Glutamatergic neuron (in vitro differentiated cells): ENCODE data around the gene IGFLR1. TPM values are rescaled to one million over a fixed set of nuclear protein-coding genes. Genes with fewer than 3 reads are reported as not detected.

Experiments
- DNase-seq: peaks from one replicate; pipeline ENCODE4 v3.0.0; 2022
- H3K27ac Mint-ChIP-seq: one replicate; pipeline ENCODE4 v1.8.0; 2020; ENCODE audit warnings: mild to moderate bottlenecking, mixed read lengths, inconsistent platforms; ENCODE audit not compliant: unreplicated experiment
- H3K27me3 Mint-ChIP-seq: one replicate; pipeline ENCODE4 v1.8.0; 2020; ENCODE audit warnings: mild to moderate bottlenecking, moderate library complexity, mixed read lengths, inconsistent platforms; ENCODE audit not compliant: unreplicated experiment
- H3K36me3 Mint-ChIP-seq: one replicate; pipeline ENCODE4 v1.8.0; 2020; ENCODE audit warnings: mild to moderate bottlenecking, mixed read lengths, inconsistent platforms; ENCODE audit not compliant: unreplicated experiment
- H3K4me1 Mint-ChIP-seq: one replicate; pipeline ENCODE4 v1.8.0; 2020; ENCODE audit warnings: mild to moderate bottlenecking, low read depth, mixed read lengths, inconsistent platforms; ENCODE audit not compliant: unreplicated experiment
- H3K4me3 Mint-ChIP-seq: one replicate; pipeline ENCODE4 v1.8.0; 2020; ENCODE audit warnings: mild to moderate bottlenecking, mixed read lengths, inconsistent platforms; ENCODE audit not compliant: unreplicated experiment
- H3K9me3 Mint-ChIP-seq: one replicate; pipeline ENCODE4 v1.8.0; 2020; ENCODE audit warnings: mild to moderate bottlenecking, moderate library complexity, mixed read lengths, inconsistent platforms; ENCODE audit not compliant: unreplicated experiment
- total RNA-seq: library from RNA; stranded (reverse); fragmentation: NEBNext Ultra II Directional; extraction: Animal tissue kit (Norgen Biotek cat#: 25700); gene quantifications from one replicate; pipeline ENCODE4 v1.2.1, GENCODE V29; 2021; ENCODE audit not compliant: unreplicated experiment
- TF ChIP-seq, protein P1 (sequence below): fragments of 200-600 bp; sonication (generic); IDR thresholded peaks from one replicate; pipeline ENCODE4 v1.5.0; 2021; ENCODE audit not compliant: partially characterized antibody, unreplicated experiment

The IGFLR1 gene
- total RNA-seq, 1 donor from 2014 or later = 4.7 TPM

DNA sequence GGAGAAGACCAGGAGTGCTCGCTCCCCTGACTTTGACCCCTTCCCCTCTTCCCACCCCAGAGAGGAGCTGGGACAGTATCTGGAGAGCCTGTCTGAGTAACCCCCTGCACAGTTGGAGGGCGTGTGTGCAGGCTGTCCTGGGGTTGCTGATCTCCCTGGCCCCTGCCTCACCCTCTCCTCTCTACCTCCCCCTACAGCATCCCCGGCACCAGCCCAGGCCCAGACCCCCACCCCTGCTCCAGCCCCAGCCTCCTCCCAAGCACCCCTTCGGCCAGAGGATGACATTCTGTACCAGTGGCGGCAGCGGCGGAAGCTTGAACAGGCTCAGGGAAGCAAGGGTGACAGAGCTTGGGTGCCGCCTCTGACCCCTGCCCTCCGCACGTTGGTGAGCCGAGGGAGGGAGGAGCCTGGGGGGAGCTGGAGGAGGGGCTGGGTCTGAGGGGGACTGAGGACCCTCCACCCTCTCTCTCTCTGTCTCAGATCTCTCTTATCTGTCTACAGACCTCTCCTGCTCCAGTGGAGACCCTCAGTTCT is 24.4 kb upstream of the IGFLR1 start:
- Mint-ChIP-seq H3K27me3 (peaks cover 10% of the 10 kb centered on the region), H3K9me3 (no peaks in the 10 kb centered on the region), H3K4me3 (no peak overlapping the region), H3K4me1 (peaks cover 1% of the 10 kb centered on the region), H3K36me3 (no peaks in the 10 kb centered on the region), H3K27ac (no peak overlapping the region)
- no peak for DNase-seq
- TF ChIP-seq, protein P1, sequence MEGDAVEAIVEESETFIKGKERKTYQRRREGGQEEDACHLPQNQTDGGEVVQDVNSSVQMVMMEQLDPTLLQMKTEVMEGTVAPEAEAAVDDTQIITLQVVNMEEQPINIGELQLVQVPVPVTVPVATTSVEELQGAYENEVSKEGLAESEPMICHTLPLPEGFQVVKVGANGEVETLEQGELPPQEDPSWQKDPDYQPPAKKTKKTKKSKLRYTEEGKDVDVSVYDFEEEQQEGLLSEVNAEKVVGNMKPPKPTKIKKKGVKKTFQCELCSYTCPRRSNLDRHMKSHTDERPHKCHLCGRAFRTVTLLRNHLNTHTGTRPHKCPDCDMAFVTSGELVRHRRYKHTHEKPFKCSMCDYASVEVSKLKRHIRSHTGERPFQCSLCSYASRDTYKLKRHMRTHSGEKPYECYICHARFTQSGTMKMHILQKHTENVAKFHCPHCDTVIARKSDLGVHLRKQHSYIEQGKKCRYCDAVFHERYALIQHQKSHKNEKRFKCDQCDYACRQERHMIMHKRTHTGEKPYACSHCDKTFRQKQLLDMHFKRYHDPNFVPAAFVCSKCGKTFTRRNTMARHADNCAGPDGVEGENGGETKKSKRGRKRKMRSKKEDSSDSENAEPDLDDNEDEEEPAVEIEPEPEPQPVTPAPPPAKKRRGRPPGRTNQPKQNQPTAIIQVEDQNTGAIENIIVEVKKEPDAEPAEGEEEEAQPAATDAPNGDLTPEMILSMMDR = no peak

DNA sequence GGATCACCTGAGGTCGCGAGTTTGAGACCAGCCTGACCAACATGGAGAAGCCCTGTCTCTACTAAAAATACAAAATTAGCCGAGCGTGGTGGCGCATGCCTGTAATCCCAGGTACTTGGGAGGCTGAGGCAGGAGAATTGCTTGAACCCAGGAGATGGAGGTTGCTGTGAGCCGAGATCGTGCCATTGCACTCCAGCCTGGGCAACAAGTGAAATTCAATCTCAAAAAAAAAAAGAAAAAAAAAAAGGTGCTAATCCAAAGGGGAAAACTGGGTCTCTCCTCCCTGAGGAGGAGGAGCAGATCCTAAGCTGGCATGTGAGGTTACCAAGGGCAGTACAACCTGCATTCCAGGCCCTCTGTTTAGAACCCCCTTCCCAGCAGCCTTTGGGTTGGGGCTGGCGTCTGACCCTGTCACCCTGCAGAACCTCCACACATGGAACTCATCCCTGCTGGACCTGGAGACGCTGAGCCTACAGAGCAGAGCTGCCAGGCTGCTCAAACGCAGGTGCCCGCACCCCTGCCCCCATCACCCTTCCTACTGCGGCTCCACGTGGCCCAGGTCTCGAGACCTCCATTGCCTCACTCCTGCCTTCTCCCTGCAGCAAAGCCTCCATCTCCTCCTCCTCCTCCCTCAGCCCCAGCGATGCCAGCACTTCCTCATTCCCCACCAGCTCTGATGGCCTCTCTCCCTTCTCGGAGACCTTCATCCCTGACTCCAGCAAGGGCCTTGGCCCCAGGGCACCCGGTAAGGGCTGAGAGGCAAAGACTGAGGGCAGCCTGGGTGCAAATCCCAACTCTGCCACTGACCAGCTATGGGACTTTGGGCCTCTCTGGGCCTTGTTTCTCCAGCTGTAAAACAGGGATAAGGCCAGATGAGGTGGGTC is 22.4 kb upstream of the IGFLR1 start:
- Mint-ChIP-seq H3K27ac (no peak overlapping the region), H3K4me3 (no peak overlapping the region)

DNA sequence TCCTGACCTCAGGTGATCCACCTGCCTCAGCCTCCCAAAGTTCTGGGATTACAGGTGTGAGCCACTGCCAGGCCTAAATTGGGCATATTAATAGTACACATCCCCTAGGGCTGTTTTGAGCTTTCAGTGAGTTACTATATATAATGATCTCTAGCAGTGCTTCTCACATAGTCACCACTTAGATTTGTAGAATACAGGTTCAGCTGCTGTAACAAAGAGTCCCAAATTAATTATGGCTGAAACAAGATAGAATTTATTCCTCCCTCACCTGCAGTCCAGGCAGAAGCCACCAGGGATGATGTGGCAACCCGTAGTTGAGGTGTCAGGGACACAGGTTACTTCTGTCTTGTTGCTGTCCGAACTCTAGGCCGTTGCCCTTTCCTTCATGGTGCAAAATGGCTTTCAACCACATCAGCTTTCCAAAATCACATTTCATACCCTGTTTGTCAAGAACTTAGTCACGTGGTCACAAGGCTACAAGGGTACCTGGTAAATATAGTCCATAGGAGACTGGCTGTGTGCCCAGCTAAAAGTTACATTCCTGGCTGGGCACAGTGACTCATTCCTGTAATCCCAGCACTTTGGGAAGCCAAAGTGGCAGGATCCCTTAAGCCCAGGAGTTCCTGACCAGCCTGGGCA is 18.6 kb upstream of the IGFLR1 start:
- Mint-ChIP-seq H3K27ac (no peak overlapping the region), H3K4me3 (no peak overlapping the region), H3K27me3 (peaks cover 8% of the 10 kb centered on the region), H3K9me3 (peaks cover 10% of the 10 kb centered on the region), H3K36me3 (no peaks in the 10 kb centered on the region), H3K4me1 (peaks cover 9% of the 10 kb centered on the region)
- TF ChIP-seq, protein P1 = no peak
- no peak for DNase-seq

More for the DNA sequence above, 22.4 kb upstream of the IGFLR1 start:
- H3K36me3 Mint-ChIP-seq = no peaks in the 10 kb centered on the region
- TF ChIP-seq, protein P1 = no peak
- peaks cover 1% of the 10 kb centered on the region for H3K4me1 Mint-ChIP-seq
- H3K9me3 Mint-ChIP-seq = no peaks in the 10 kb centered on the region
- peaks cover 7% of the 10 kb centered on the region for H3K27me3 Mint-ChIP-seq
- no peak for DNase-seq

DNA sequence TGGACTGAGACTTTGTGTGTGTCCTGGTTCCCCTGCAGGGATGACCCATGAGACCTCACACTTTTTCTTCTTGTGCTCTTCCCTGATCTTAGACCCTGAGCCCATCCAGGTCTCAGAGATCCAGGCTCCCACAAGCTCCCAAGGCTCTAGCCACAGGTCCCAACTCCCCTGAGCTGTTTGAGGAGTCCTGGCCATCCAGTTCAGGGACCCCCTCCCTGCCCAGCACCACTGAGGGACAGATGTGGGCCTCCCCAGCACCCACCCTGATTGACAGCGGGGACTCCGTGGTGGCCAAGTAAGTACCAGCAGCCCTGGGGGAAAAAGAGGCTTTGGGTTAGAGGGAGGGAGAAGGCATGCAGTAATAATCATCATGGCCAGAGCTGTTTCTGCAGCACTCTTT is 17.4 kb upstream of the IGFLR1 start:
- peak overlapping the region; percentile 62 for H3K27ac Mint-ChIP-seq
- DNase-seq = no peak
- H3K4me1 Mint-ChIP-seq = peaks cover 13% of the 10 kb centered on the region
- H3K36me3 Mint-ChIP-seq = no peaks in the 10 kb centered on the region
- H3K27me3 Mint-ChIP-seq = peaks cover 11% of the 10 kb centered on the region
- TF ChIP-seq, protein P1 = no peak
- H3K9me3 Mint-ChIP-seq = peaks cover 13% of the 10 kb centered on the region
- H3K4me3 Mint-ChIP-seq = peak overlapping the region; percentile 92
